CD4-positive, CD25-positive, alpha-beta regulatory T cell (primary cell): ENCODE data around the gene CCDC102A. TPM values are rescaled to one million over a fixed set of nuclear protein-coding genes. Genes with fewer than 3 reads are reported as not detected.

Experiments used
- ATAC-seq, 2 donors: fragments of 150-1000 bp; cut with Tn5 transposase; one replicate each; pipeline ENCODE4 v1.10.0; 2021; ENCODE audit warnings: low read depth in 2 of 2, moderate number of reproducible peaks in 2 of 2, moderate library complexity in 1 of 2
- DNase-seq, 3 donors: peaks; one replicate each; pipeline versions ENCODE4 v3.0.0 to v3.0.0-alpha.2; 2012 to 2022; ENCODE audit warnings: mixed read lengths in 1 of 3
- H3K27ac ChIP-seq: one replicate; pipeline ENCODE4 v1.7.0; 2013; ENCODE audit warnings: mild to moderate bottlenecking, low read length; ENCODE audit not compliant: insufficient read depth, poor library complexity, severe bottlenecking
- H3K27me3 ChIP-seq: one replicate; pipeline ENCODE4 v1.7.0; 2013; ENCODE audit warnings: low read length; ENCODE audit not compliant: control insufficient read depth, insufficient read depth
- H3K36me3 ChIP-seq: one replicate; pipeline ENCODE4 v1.7.0; 2013; ENCODE audit warnings: mild to moderate bottlenecking, low read length, moderate library complexity; ENCODE audit not compliant: control insufficient read depth, insufficient read depth
- H3K4me1 ChIP-seq: 2 replicates; pipeline ENCODE4 v1.7.0; 2013; ENCODE audit warnings: mild to moderate bottlenecking, low read length; ENCODE audit not compliant: insufficient read depth, control insufficient read depth, poor library complexity, severe bottlenecking
- H3K4me3 ChIP-seq: one replicate; pipeline ENCODE4 v1.7.0; 2013; ENCODE audit warnings: low read depth, mild to moderate bottlenecking, low read length, moderate library complexity
- H3K9me3 ChIP-seq, 2 experiments: 1 replicate in 1 of 2; 2 replicates in 1 of 2; pipeline ENCODE4 v1.7.0; 2013; ENCODE audit warnings: low read length in 2 of 2, mild to moderate bottlenecking in 1 of 2, moderate library complexity in 1 of 2; ENCODE audit not compliant: control insufficient read depth in 2 of 2
- H3K27ac Mint-ChIP-seq, 3 donors: one replicate each; pipeline ENCODE4 v1.8.0; 2020 to 2022; ENCODE audit warnings: mild to moderate bottlenecking in 3 of 3, mixed read lengths in 3 of 3, moderate library complexity in 2 of 3
- H3K27me3 Mint-ChIP-seq: one replicate; pipeline ENCODE4 v1.8.0; 2022; ENCODE audit warnings: mild to moderate bottlenecking, mixed read lengths
- H3K36me3 Mint-ChIP-seq: one replicate; pipeline ENCODE4 v1.8.0; 2020; ENCODE audit warnings: mixed read lengths
- H3K4me1 Mint-ChIP-seq, 4 donors: one replicate each; pipeline ENCODE4 v1.8.0; 2020 to 2022; ENCODE audit warnings: mixed read lengths in 4 of 4, mild to moderate bottlenecking in 1 of 4
- H3K4me3 Mint-ChIP-seq, 4 donors: one replicate each; pipeline ENCODE4 v1.8.0; 2020 to 2022; ENCODE audit warnings: mild to moderate bottlenecking in 4 of 4, mixed read lengths in 4 of 4, moderate library complexity in 3 of 4
- H3K9me3 Mint-ChIP-seq, 7 donors: one replicate each; pipeline ENCODE4 v1.8.0; 2020 to 2022; ENCODE audit warnings: mixed read lengths in 7 of 7, mild to moderate bottlenecking in 3 of 7, moderate library complexity in 2 of 7
- polyA plus RNA-seq, 4 donors: library from polyadenylated mRNA; unstranded; fragments of 300-500 nt; fragmentation: Illumina TruSeq; gene quantifications; one replicate each; pipeline ENCODE4 v1.2.3, GENCODE V29; 2021
- total RNA-seq: library from RNA; stranded (reverse); gene quantifications from one replicate; pipeline ENCODE4 v1.2.3, GENCODE V29; 2022

The CCDC102A gene
- total and polyA plus RNA-seq, 5 donors from 2014 or later = 1.9 to 4.7 (median 2.9) TPM

GRCh38 chr16:57497121-57497520, 39.2 kb downstream of the CCDC102A start:
- Histone ChIP-seq H3K36me3 (no peaks in the 10 kb centered on the region), H3K27me3 (no peaks in the 10 kb centered on the region), H3K27ac (no peak overlapping the region), H3K4me3 (no peak overlapping the region), H3K9me3 (no peaks in the 10 kb centered on the region), H3K4me1 (no peaks in the 10 kb centered on the region)
- Mint-ChIP-seq H3K27me3 (peaks cover 15% of the 10 kb centered on the region), H3K36me3 (no peaks in the 10 kb centered on the region), H3K4me1 (peaks cover 0 to 6% (median 0%) of the 10 kb centered on the region in 4 donors), H3K4me3 (no peak overlapping the region), H3K9me3 (no peaks in the 10 kb centered on the region), H3K27ac (no peak overlapping the region)
- ATAC-seq (no peak), DNase-seq (no peak)

- DNase-seq = no peak
- peaks cover 29% of the 10 kb centered on the region for H3K27me3 Mint-ChIP-seq
- H3K4me1 Mint-ChIP-seq = no peaks in the 10 kb centered on the region
- H3K9me3 Mint-ChIP-seq = peaks cover 0 to under 1% (median 0%) of the 10 kb centered on the region in 7 donors
- H3K4me3 ChIP-seq = no peak overlapping the region
- no peak overlapping the region for H3K4me3 Mint-ChIP-seq
- no peaks in the 10 kb centered on the region for H3K36me3 Mint-ChIP-seq
- H3K36me3 ChIP-seq = no peaks in the 10 kb centered on the region
- H3K9me3 ChIP-seq = no peaks in the 10 kb centered on the region
- no peaks in the 10 kb centered on the region for H3K27me3 ChIP-seq
- H3K4me1 ChIP-seq = no peaks in the 10 kb centered on the region
- H3K27ac ChIP-seq = no peak overlapping the region
- H3K27ac Mint-ChIP-seq = no peak overlapping the region
- no peak for ATAC-seq
These were observed 42.6 kb downstream of the CCDC102A start for GRCh38 chr16:57493767-57494166.

- ATAC-seq (no peak), DNase-seq (no peak)
- H3K27ac ChIP-seq = no peak overlapping the region
- H3K9me3 ChIP-seq = no peaks in the 10 kb centered on the region
- Mint-ChIP-seq H3K9me3 (peaks cover 0 to 2% (median 0%) of the 10 kb centered on the region in 7 donors), H3K36me3 (no peaks in the 10 kb centered on the region), H3K27me3 (peaks cover 33% of the 10 kb centered on the region), H3K4me1 (peaks cover 0 to 26% (median 9%) of the 10 kb centered on the region in 4 donors), H3K27ac (no peak overlapping the region), H3K4me3 (peak overlapping the region in 1 of 4 donors; percentile 29)
- H3K36me3 ChIP-seq = no peaks in the 10 kb centered on the region
- H3K27me3 ChIP-seq = no peaks in the 10 kb centered on the region
- H3K4me1 ChIP-seq = peaks cover 15% of the 10 kb centered on the region
- H3K4me3 ChIP-seq = no peak overlapping the region
These were observed 47.1 kb downstream of the CCDC102A start for GRCh38 chr16:57489229-57489628.

- DNase-seq = no peak
- Histone ChIP-seq H3K4me1 (peaks cover 15% of the 10 kb centered on the region), H3K9me3 (no peaks in the 10 kb centered on the region), H3K27ac (no peak overlapping the region), H3K4me3 (no peak overlapping the region), H3K27me3 (no peaks in the 10 kb centered on the region), H3K36me3 (no peaks in the 10 kb centered on the region)
- peaks cover 0 to 29% (median 9%) of the 10 kb centered on the region in 4 donors for H3K4me1 Mint-ChIP-seq
- no peaks in the 10 kb centered on the region for H3K36me3 Mint-ChIP-seq
- peak overlapping the region; percentile 13 to 47 (median 43) for H3K27ac Mint-ChIP-seq
- peaks cover 25% of the 10 kb centered on the region for H3K27me3 Mint-ChIP-seq
- H3K4me3 Mint-ChIP-seq = peak overlapping the region; percentile 69 to 87 (median 76)
- peaks cover 0 to 2% (median 0%) of the 10 kb centered on the region in 7 donors for H3K9me3 Mint-ChIP-seq
- ATAC-seq = no peak
These were observed 49.2 kb downstream of the CCDC102A start for GRCh38 chr16:57486858-57487834.

GRCh38 chr16:57485916-57486857, 50.2 kb downstream of the CCDC102A start, which contains the start of gene DOK4:
TSS of gene DOK4 (minus strand) at chr16:57486493. CDS start at chr16:57479507, 6,986 bp downstream.
- H3K27ac Mint-ChIP-seq = peak within 1 kb of the TSS; percentile 47 to 83 (median 60)
- Histone ChIP-seq H3K27me3 (no peaks in the 10 kb centered on the region), H3K4me3 (no peak within 1 kb of the TSS), H3K36me3 (no peaks in the 10 kb centered on the region), H3K9me3 (no peaks in the 10 kb centered on the region), H3K4me1 (peaks cover 15% of the 10 kb centered on the region), H3K27ac (no peak within 1 kb of the TSS)
- no peaks in the 10 kb centered on the region for H3K36me3 Mint-ChIP-seq
- ATAC-seq (peak; percentile 89 to 98), DNase-seq (peak; percentile 63 to 74 (median 63))
- peaks cover 0 to 29% (median 9%) of the 10 kb centered on the region in 4 donors for H3K4me1 Mint-ChIP-seq
- peaks cover 16% of the 10 kb centered on the region for H3K27me3 Mint-ChIP-seq
- peaks cover 0 to 2% (median 0%) of the 10 kb centered on the region in 7 donors for H3K9me3 Mint-ChIP-seq
- H3K4me3 Mint-ChIP-seq = peak within 1 kb of the TSS; percentile 85 to 91 (median 88)

GRCh38 chr16:57485091-57485915, 51.1 kb downstream of the CCDC102A start:
- Histone ChIP-seq H3K27me3 (no peaks in the 10 kb centered on the region), H3K4me3 (no peak overlapping the region), H3K4me1 (peaks cover 15% of the 10 kb centered on the region), H3K27ac (no peak overlapping the region), H3K36me3 (no peaks in the 10 kb centered on the region), H3K9me3 (no peaks in the 10 kb centered on the region)
- Mint-ChIP-seq H3K9me3 (peaks cover 0 to 2% (median 0%) of the 10 kb centered on the region in 7 donors), H3K4me3 (peak overlapping the region; percentile 68 to 91 (median 87)), H3K27ac (peak overlapping the region in 2 of 3 donors; percentile 60 to 83), H3K27me3 (peaks cover 16% of the 10 kb centered on the region), H3K4me1 (peaks cover 0 to 29% (median 9%) of the 10 kb centered on the region in 4 donors), H3K36me3 (no peaks in the 10 kb centered on the region)
- DNase-seq (no peak), ATAC-seq (no peak)
